ENCODE results near the gene PRAC1. TPM values are rescaled to one million over a fixed set of nuclear protein-coding genes. Genes with fewer than 3 reads are reported as not detected.
A peak's percentile ranks its signal among the peaks of the same experiment; 100 is the strongest.

Gene PRAC1
- total RNA-seq, 3 donors from 2014 or later, result 32.2 to 180 (median 137) TPM

GRCh38 chr17:48735062-48735351 lies 12.7 kb upstream of the PRAC1 start:
- TF ChIP-seq CTCF (IDR thresholded peaks at IDR 0.05), result no peak
- ATAC-seq, result peak; percentile 50
- Histone ChIP-seq H3K4me3 (no peak overlapping the region), H3K36me3 (ENCODE audit: low read depth) (no peaks in the 10 kb centered on the region), H3K4me1 (ENCODE audit: low read depth) (no peaks in the 10 kb centered on the region), H3K9me3 (no peaks in the 10 kb centered on the region)
- DNase-seq, result no peak
- intact Hi-C loops (cut with DNase I, micrococcal nuclease), result no loop called here

- DNase-seq (no peak), ATAC-seq (peak; percentile 19)
- H3K4me1 ChIP-seq (ENCODE audit: low read depth), result no peaks in the 10 kb centered on the region
- H3K4me3 ChIP-seq, result no peak overlapping the region
- intact Hi-C loops (cut with DNase I, micrococcal nuclease), result no loop called here
- no peaks in the 10 kb centered on the region for H3K9me3 ChIP-seq
- no peak for TF ChIP-seq CTCF (IDR thresholded peaks at IDR 0.05)
- H3K36me3 ChIP-seq (ENCODE audit: low read depth), result no peaks in the 10 kb centered on the region
Measured at GRCh38 chr17:48734333-48735061, 12.2 kb upstream of the PRAC1 start.

- no peak for ATAC-seq
- no peak for DNase-seq
- Histone ChIP-seq H3K36me3 (ENCODE audit: low read depth) (no peaks in the 10 kb centered on the region), H3K4me3 (no peak overlapping the region), H3K9me3 (no peaks in the 10 kb centered on the region), H3K4me1 (ENCODE audit: low read depth) (no peaks in the 10 kb centered on the region)
- intact Hi-C loops (cut with DNase I, micrococcal nuclease), result no loop called here
- TF ChIP-seq CTCF (IDR thresholded peaks at IDR 0.05), result no peak
Measured at GRCh38 chr17:48733632-48734328, 11.5 kb upstream of the PRAC1 start.

DNA sequence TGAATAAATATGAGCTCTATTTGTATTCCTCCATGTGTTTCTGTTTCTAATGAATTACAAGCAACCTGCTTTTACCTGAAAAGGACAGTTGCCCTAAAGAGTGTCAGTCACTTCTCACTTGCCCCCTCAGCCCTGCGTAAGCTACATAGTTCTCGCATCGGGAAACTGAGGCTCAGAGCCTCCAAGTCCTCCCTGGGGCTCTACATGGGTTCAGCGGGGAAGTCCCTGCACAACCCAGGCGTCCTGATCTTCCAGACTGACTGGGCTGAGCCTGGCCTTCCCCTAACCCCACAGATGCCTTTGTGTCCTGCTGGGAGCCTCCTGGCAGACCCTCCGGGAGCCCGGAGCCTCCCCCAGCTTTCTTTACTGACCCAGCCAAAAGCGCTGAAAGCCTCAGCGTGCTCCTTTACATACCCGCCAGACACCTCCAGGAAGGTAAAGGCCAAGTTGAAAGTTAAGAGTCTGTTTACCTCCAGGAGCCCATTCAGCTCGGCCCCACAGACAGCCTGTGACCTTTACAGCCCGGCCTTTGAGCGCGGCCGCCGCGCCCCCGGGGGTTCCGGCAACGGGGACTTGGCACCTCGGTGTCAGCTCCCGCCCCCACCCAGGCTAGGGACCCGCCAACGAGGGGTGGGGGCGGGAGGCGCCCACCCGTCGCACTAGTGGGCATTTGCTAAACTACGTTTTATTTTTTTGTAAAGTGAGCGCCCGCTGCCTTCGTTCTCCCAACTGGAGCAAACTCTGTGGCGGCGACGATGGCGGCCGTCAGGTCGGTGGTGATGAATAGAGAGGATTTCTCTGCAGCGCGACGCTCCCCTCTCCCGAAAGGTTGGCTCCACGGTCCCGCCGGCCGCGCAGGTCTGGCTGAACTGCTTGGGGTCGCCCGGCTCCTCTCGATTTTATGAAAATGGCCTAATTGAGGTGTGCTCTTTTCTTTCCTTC lies 10.6 kb upstream of the PRAC1 start:
- TF ChIP-seq CTCF (IDR thresholded peaks at IDR 0.05), result no peak
- ATAC-seq, result no peak
- peaks cover 4% of the 10 kb centered on the region for H3K4me1 ChIP-seq (ENCODE audit: low read depth)
- intact Hi-C loops (cut with DNase I, micrococcal nuclease), result no loop called here
- no peaks in the 10 kb centered on the region for H3K36me3 ChIP-seq (ENCODE audit: low read depth)
- DNase-seq, result no peak
- no peak overlapping the region for H3K4me3 ChIP-seq
- no peaks in the 10 kb centered on the region for H3K9me3 ChIP-seq

DNA sequence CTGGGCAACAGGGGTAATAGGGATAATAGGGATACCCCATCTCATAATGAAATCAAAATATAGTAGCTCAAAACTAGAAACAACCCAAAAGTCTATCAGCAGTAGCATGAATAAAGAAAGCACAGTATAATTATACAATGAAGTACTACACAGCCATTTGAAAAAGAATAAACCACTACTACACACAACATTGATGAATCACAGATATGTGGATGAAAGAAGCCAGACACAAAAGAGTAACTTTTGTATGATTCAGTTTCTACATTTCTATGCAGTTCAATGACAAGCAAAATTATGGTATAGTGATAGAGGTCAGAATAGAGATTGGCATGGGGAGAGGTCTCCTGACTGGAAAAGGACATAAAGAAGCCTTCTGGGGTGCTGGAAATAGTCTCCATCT lies 9.0 kb upstream of the PRAC1 start:
- intact Hi-C loops (cut with DNase I, micrococcal nuclease), result no loop called here
- no peak for TF ChIP-seq CTCF (IDR thresholded peaks at IDR 0.05)

More for the DNA sequence above, 9.0 kb upstream of the PRAC1 start:
- Histone ChIP-seq H3K36me3 (ENCODE audit: low read depth) (no peaks in the 10 kb centered on the region), H3K9me3 (no peaks in the 10 kb centered on the region), H3K4me1 (ENCODE audit: low read depth) (peaks cover 4% of the 10 kb centered on the region), H3K4me3 (no peak overlapping the region)
- ATAC-seq (no peak), DNase-seq (no peak)

All from mucosa of descending colon (tissue), 3 donors.